Loucy (cell line): ENCODE measurements around the gene NBAS.

ENCODE experiments used
- EZH2phosphoT487 ChIP-seq: fragments of 200-600 bp; IDR thresholded peaks from 2 replicates; pipeline ENCODE4 v1.6.1; 2018; ENCODE audit warnings: antibody characterized with exemption, mild to moderate bottlenecking, moderate library complexity, borderline replicate concordance
- TF ChIP-seq, protein P1 (sequence below): fragments of 200-600 bp; sonication (generic); conservative IDR thresholded peaks from 2 replicates; pipeline ENCODE4 v1.5.1; 2014; ENCODE audit warnings: mild to moderate bottlenecking, antibody characterized with exemption, low read length

DNA sequence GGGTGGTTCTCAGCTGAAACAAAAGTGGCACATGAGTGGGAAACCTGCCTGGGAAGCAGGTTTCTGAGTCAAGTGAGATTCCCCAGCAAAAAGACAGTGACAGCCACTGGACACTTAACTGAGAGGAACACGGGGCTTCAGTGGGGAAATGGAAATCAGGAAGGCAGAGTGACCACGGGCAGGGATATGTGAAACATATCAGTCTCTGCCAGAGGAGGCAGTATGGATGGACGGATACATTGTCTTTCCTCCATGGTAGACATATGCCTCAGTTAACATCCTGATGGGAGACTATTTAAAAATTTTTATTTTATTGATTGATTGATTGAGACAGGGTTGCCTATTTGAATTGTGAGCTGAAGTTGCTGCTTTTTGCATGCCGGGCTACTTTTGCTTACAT, 292.1 kb downstream of the NBAS start:
- TF ChIP-seq, protein P1, sequence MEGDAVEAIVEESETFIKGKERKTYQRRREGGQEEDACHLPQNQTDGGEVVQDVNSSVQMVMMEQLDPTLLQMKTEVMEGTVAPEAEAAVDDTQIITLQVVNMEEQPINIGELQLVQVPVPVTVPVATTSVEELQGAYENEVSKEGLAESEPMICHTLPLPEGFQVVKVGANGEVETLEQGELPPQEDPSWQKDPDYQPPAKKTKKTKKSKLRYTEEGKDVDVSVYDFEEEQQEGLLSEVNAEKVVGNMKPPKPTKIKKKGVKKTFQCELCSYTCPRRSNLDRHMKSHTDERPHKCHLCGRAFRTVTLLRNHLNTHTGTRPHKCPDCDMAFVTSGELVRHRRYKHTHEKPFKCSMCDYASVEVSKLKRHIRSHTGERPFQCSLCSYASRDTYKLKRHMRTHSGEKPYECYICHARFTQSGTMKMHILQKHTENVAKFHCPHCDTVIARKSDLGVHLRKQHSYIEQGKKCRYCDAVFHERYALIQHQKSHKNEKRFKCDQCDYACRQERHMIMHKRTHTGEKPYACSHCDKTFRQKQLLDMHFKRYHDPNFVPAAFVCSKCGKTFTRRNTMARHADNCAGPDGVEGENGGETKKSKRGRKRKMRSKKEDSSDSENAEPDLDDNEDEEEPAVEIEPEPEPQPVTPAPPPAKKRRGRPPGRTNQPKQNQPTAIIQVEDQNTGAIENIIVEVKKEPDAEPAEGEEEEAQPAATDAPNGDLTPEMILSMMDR: no peak
- TF ChIP-seq EZH2phosphoT487: no peak
